GM12892 (cell line): ENCODE results near the gene GCSH.

Source experiments
- POLR2A ChIP-seq: IDR thresholded peaks from 2 replicates; pipeline ENCODE4 v1.6.1; 2011; ENCODE audit warnings: low read depth, low read length, control low read depth
- TAF1 ChIP-seq: IDR thresholded peaks from 2 replicates; pipeline ENCODE4 v1.6.1; 2011; ENCODE audit warnings: low read depth, mild to moderate bottlenecking, control low read depth, low read length, borderline replicate concordance

DNA sequence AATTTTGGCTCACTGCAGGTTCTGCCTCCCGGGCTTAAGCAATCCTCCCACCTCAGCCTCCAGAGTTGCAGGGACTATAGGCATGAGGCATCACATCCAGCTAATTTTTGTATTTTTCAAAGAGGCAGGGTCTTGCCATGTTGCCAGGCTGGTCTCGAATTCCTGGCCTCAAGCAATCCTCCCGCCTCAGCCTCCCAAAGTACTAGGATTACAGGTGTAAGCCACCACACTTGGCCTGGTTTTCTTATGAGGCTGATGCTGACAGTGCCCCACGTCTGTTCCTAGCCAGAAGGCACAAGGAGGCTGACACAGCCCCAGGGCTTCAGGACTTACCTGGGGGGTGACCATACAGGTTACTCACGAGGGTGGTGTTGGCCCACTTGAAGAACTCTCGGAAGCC is 33.9 kb upstream of the GCSH start:
- TF ChIP-seq POLR2A (no peak), TAF1 (no peak)
